GM19324 (cell line): ENCODE results near the gene MRPL52.

Experiments used
- ATAC-seq: cut with Tn5 transposase; IDR thresholded peaks from one replicate; pipeline ENCODE4 v1.9.1; 2021; ENCODE audit warnings: mild to moderate bottlenecking, moderate library complexity; ENCODE audit not compliant: unreplicated experiment, low FRiP score

MRPL52 gene

DNA sequence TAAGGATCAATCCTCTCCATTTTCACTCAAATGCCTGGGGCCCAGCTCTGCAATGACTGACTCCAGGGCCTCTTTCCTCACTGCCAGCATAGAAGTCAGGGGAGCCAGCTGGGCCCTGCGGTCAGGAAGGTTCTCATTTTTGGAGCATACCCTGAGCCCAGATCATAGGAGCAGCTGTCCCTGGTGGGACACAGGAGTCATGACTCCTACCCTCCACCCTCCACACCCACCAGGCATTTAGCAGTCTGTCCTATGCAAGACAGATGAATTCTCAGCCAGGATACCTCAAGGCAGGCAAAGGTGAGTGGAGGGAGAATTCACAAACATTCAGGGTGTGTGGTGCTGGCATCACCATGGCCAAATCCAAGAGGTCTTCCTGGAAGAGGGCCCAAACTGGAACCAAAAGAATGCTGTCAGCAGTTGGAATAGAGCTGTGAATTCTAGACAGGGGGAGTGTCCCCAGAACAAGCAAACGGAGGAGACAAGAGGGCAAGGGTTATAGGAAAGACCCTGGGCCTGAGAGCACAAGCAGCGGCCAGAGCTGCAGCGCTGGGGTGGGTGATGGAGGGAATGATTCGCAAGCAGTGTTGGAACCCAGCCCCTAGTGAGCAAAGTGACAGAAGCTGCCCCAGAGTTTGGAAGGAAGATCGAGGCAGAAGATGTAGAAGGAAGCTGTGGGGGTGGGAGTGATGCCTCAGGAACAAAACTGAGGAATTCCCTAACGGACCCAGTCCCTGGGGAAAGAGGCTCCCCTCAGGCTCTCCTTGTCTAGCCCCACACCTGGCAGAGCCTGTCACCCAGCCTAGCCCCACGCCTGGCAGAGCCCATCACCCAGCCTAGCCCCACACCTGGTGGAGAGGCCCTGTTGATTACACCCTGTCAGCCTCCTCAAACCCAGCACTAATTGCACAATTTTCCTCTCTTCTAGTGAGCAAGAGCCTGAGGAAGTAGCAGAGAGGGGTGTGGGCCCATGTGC is 48.9 kb downstream of the MRPL52 start:
- no peak for ATAC-seq

DNA sequence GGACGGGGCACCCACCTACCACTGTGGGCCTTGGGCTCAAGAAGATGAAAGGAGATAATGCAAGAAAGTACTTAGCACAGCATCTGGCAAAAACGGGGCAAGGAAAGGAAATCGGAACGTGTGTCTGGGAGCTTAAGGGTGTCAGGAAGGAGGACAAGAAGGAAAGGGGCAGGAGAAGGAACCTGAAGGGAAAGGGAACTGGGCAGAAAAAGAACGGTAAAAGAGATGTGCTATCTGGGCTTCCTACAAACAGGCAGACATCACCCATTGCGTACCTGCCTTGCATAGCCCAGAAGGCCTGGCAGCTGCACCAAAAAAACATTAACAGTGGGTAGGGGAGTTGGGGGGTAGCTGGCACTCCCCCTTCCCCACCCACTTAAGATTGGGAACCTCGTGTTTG is 52.4 kb downstream of the MRPL52 start:
- ATAC-seq, result no peak

DNA sequence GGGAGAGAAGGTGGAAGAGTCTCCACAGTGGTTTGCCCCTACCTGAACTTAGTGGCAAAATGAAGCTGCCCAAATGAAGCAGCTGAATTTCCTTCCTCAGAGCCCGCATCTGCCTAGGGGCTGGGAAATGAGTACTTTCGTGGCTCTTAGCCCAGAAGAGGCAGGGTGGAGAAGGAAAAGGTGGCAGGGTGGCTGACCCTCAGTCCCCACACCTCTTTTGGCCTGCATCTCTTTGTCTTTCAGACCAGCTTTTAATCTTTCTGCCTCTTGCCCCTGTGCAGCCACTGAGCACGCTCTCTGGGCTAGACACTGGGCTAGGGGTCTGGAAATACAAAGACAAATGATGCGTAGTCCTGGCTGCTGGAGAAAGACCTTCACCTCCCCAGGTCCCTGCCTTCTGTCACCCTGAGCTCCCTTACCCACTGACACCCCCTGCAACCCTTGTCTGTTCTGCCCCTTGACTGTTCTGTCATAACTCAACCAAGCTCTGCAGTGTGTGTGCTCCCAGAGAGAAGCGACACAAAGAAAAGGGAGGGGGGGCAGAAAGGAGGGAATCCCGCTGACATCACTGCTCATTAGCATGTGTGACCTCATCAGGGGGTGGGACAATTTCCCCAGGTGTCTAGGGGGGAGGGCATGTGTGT is 53.0 kb downstream of the MRPL52 start:
- ATAC-seq, result no peak

DNA sequence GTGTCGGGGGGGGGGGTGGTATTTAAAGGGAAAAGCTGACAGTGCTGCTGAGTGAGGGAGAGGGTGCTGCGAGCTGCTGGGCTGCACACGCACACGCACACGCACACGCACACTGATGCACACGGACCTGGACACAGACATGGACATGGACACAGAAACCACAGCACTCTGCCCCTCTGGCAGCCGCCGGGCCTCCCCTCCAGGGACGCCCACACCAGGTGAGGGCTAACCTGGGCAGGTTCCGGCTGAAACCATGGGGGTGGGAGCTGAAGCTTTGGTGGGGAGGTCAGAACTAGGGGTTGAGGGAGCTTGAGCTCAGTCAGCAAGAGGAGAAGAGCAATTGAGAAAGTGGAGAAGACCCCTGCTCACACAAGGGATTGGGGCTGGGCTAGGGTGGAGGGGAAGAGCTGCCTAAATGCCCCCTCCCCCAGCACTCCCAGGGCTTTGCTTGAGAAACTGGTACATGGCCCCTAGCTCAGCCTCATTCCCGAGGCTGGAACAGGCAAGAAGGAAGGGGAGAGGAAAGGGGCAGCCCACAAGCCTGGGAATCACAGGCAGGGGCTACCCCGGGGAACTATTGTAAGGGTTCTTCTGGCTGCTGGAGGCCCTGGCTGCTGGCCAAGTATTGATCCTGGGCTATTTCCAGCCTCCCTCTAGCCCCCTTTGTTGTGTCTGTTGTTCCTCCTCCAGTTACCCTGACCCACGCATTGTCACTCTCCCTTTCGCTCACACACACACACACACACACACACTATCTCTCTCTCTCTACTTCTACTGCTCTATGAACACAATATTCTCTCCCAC is 53.7 kb downstream of the MRPL52 start, which contains the start of gene REM2:
TSS of gene REM2 (plus strand) at position 50 of the 804 bp plus-strand sequence. CDS start at position 116, 66 bp downstream.
- ATAC-seq, result no peak

DNA sequence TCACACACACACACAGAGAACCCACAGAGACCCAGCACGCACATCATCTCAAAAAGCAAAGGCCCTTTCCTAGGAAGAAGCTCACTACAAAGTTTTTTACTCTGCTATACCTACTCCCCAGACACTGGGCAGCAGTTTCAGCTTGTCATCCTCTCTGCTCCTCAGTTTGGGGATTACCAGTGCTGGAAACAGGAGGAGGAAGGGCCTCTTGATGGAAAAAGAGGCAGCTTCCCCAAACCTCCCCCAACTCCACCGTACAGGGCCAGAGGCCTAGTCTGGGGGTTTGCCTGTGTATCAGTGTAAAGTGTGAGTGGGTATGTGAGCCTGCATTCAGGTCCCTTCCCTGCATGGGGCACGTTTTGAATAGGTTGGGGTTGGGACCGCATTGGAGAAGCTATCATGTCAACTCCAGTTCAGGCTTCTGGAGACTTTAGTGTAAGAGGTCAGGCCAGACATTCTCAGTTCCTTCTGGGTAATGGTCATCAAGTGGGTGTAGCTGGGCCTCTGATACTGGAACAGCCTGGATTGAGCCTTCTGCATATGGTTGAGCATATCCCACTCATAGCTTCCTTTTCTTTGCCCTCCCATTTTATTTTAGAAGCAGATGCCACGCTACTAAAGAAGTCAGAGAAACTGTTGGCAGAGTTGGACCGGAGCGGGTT is 54.5 kb downstream of the MRPL52 start:
- no peak for ATAC-seq
